ENCODE data around the gene SLC2A1. TPM values are rescaled to one million over a fixed set of nuclear protein-coding genes. Genes with fewer than 3 reads are reported as not detected.
A peak's percentile ranks its signal among the peaks of the same experiment; 100 is the strongest.

The SLC2A1 gene
- total RNA-seq, 1 donor from 2014 or later = 303 TPM

DNA sequence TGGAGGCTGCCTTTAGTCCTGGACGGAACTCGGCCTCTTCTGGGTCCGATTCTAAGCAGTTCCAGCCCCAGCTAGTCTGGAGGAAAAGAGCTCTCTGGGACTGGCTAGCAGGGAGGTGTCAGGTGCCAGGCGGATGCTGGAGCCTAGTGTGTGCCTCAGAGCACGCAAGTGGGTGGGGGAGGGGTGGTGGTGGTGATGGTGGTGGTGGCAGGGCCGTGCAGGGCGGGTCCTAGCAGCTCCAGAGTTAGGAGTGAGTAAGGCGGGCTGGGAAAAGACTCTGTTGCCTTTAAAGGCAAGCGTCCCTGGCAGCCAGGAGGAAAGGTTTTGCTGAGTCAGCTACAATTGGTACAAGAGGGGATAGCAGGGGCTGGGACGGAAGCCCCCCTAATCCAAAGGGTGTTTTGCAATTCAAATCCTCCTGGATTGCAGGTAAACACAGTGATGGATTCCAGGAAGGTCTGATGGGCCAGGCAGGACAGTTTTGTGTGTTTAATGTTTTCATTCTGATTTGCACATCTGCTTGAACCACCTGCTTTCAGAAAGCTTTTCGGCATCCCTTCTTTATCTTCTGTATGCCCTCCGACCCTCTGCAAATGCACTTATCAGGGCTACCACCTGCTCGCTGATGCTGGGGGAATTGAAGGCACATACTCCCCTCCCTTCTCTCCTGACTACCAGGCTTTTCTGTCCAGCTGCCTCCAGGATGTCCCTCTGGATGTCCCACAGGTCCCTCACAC, 4.1 kb upstream of the SLC2A1 start:
- H3K36me3 ChIP-seq = no peaks in the 10 kb centered on the region
- Mint-ChIP-seq H3K9me3 (no peaks in the 10 kb centered on the region), H3K27ac (peak overlapping the region; percentile 95), H3K4me1 (peaks cover 57% of the 10 kb centered on the region), H3K36me3 (no peaks in the 10 kb centered on the region), H3K4me3 (peak overlapping the region; percentile 79), H3K27me3 (ENCODE audit: insufficient read depth, low read depth) (peaks cover 12% of the 10 kb centered on the region)
- H4K20me1 ChIP-seq (ENCODE audit: low read depth) = peaks cover 8% of the 10 kb centered on the region
- H3K9me3 ChIP-seq (ENCODE audit: low read depth) = no peaks in the 10 kb centered on the region
- H3K4me1 ChIP-seq = peaks cover 41% of the 10 kb centered on the region
- no peak overlapping the region for H2AFZ ChIP-seq (replicated peaks)
- no peaks in the 10 kb centered on the region for H3K27me3 ChIP-seq
- H3K4me3 ChIP-seq = peak overlapping the region; percentile 15
- H3F3A ChIP-seq (ENCODE audit: low read depth) = peaks cover 26% of the 10 kb centered on the region
- TF ChIP-seq, protein P1, sequence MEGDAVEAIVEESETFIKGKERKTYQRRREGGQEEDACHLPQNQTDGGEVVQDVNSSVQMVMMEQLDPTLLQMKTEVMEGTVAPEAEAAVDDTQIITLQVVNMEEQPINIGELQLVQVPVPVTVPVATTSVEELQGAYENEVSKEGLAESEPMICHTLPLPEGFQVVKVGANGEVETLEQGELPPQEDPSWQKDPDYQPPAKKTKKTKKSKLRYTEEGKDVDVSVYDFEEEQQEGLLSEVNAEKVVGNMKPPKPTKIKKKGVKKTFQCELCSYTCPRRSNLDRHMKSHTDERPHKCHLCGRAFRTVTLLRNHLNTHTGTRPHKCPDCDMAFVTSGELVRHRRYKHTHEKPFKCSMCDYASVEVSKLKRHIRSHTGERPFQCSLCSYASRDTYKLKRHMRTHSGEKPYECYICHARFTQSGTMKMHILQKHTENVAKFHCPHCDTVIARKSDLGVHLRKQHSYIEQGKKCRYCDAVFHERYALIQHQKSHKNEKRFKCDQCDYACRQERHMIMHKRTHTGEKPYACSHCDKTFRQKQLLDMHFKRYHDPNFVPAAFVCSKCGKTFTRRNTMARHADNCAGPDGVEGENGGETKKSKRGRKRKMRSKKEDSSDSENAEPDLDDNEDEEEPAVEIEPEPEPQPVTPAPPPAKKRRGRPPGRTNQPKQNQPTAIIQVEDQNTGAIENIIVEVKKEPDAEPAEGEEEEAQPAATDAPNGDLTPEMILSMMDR (IDR thresholded peaks at IDR 0.05) = no peak
- no peak for TF ChIP-seq EZH2 (IDR thresholded peaks at IDR 0.05)
- TF ChIP-seq EZH2phosphoT487 (IDR thresholded peaks at IDR 0.05) = no peak
- peak overlapping the region; percentile 49 for H3K27ac ChIP-seq
- H3K4me2 ChIP-seq = peak overlapping the region; percentile 100
- peak; percentile 84 for DNase-seq (ENCODE audit: low spot score)
- no peak overlapping the region for H3K9ac ChIP-seq
- peaks cover 37% of the 10 kb centered on the region for H3K79me2 ChIP-seq (ENCODE audit: low read depth)

DNA sequence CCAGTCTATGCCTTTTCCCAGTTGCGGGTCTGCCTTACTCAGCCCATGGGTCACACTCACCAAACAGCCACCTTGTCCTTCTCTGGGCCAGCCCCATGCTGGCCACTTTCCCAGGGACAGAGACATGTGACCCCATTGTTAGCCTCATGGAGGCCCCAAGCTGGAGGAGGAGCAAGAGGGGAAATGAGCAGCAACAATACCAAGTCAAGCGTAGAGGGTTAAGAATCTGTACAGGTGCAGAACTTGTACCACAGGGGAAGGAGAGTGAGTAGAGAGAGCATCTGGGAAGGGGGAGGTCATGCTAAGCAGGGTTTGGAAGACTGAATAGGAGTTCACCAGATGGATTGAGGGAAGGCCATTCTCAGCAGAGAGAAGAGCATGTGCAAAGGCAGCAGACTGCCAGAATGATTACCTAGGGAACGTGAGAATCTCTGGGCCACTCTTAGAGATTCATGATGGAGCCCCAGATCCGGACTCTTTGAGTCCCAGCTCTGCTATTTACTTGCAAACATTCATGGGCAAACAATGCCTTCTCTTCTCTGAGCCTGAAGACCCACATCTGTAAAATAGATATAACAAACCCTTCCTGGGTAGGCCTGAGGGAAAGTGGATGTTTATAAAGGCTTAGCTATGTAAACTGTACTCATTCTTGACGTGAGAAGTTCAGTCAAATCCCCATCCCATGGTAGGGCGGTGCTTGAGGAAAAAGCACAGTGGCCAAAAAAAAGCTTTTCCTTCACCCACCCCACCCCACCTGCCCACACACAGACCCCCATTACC, 2.8 kb upstream of the SLC2A1 start:
- Mint-ChIP-seq H3K4me1 (peaks cover 51% of the 10 kb centered on the region), H3K27me3 (ENCODE audit: insufficient read depth, low read depth) (peaks cover 16% of the 10 kb centered on the region), H3K27ac (peak overlapping the region; percentile 62), H3K36me3 (peaks cover 8% of the 10 kb centered on the region), H3K4me3 (peak overlapping the region; percentile 99), H3K9me3 (no peaks in the 10 kb centered on the region)
- Histone ChIP-seq H3K36me3 (no peaks in the 10 kb centered on the region), H3K9ac (no peak overlapping the region), H3K4me2 (peak overlapping the region; percentile 100), H3K4me3 (no peak overlapping the region), H3F3A (ENCODE audit: low read depth) (peaks cover 26% of the 10 kb centered on the region), H3K79me2 (ENCODE audit: low read depth) (peaks cover 50% of the 10 kb centered on the region), H3K4me1 (peaks cover 41% of the 10 kb centered on the region), H4K20me1 (ENCODE audit: low read depth) (peaks cover 21% of the 10 kb centered on the region), H3K27me3 (no peaks in the 10 kb centered on the region), H2AFZ (replicated peaks) (no peak overlapping the region), H3K27ac (peak overlapping the region; percentile 38), H3K9me3 (ENCODE audit: low read depth) (no peaks in the 10 kb centered on the region)
- peak; percentile 45 for DNase-seq (ENCODE audit: low spot score)
- TF ChIP-seq EZH2phosphoT487 (IDR thresholded peaks at IDR 0.05) (no peak), EZH2 (IDR thresholded peaks at IDR 0.05) (no peak)
- TF ChIP-seq, protein P1 (IDR thresholded peaks at IDR 0.05) = no peak

- no peak for DNase-seq (ENCODE audit: low spot score)
- no peaks in the 10 kb centered on the region for H3K36me3 ChIP-seq
- peaks cover 57% of the 10 kb centered on the region for H3K79me2 ChIP-seq (ENCODE audit: low read depth)
- peak overlapping the region; percentile 100 for H3K4me2 ChIP-seq
- no peaks in the 10 kb centered on the region for H3K9me3 ChIP-seq (ENCODE audit: low read depth)
- peaks cover 44% of the 10 kb centered on the region for H3K4me1 ChIP-seq
- Mint-ChIP-seq H3K4me1 (peaks cover 54% of the 10 kb centered on the region), H3K4me3 (peak overlapping the region; percentile 99), H3K27ac (peak overlapping the region; percentile 62), H3K27me3 (ENCODE audit: insufficient read depth, low read depth) (peaks cover 16% of the 10 kb centered on the region), H3K36me3 (peaks cover 12% of the 10 kb centered on the region), H3K9me3 (no peaks in the 10 kb centered on the region)
- H3K4me3 ChIP-seq = no peak overlapping the region
- peaks cover 29% of the 10 kb centered on the region for H4K20me1 ChIP-seq (ENCODE audit: low read depth)
- peak overlapping the region; percentile 38 for H3K27ac ChIP-seq
- no peaks in the 10 kb centered on the region for H3K27me3 ChIP-seq
- no peak overlapping the region for H3K9ac ChIP-seq
- no peak for TF ChIP-seq EZH2phosphoT487 (IDR thresholded peaks at IDR 0.05)
- TF ChIP-seq, protein P1 (IDR thresholded peaks at IDR 0.05) = no peak
- TF ChIP-seq EZH2 (IDR thresholded peaks at IDR 0.05) = no peak
- no peak overlapping the region for H2AFZ ChIP-seq (replicated peaks)
- peaks cover 26% of the 10 kb centered on the region for H3F3A ChIP-seq (ENCODE audit: low read depth)
Observed at GRCh38 chr1:42960566-42961311, 2.1 kb upstream of the SLC2A1 start.

Measured in neural progenitor cell (in vitro differentiated cells).